MCF 10A (cell line): ENCODE data around the gene BICD1. TPM values are rescaled to one million over a fixed set of nuclear protein-coding genes. Genes with fewer than 3 reads are reported as not detected.
A peak's percentile ranks its signal among the peaks of the same experiment; 100 is the strongest.

Experiments
- BruUV-seq: library from RNA; stranded (reverse); fragments of 400-500 nt; replicated peaks from 2 replicates; lab custom pipeline; 2021; lab: Mats Ljungman, UMichigan
- CTCF ChIA-PET: fragments of 300-600 bp; sonication (Branson Sonifier 250); formaldehyde crosslinking; extraction: SDS; loops from one replicate; lab custom pipeline; 2021; ENCODE audit warnings: antibody characterized with exemption, inconsistent platforms; lab: Yijun Ruan, JAX
- POLR2A ChIA-PET: fragments of 300-600, 350-650 bp; sonication (Branson Sonifier 250); formaldehyde crosslinking; extraction: SDS; loops from one replicate; lab custom pipeline; 2020; ENCODE audit warnings: antibody characterized with exemption, inconsistent platforms; lab: Yijun Ruan, JAX
- DNase-seq: peaks from one replicate; pipeline ENCODE4 v3.0.0-alpha.2; 2018; ENCODE audit not compliant: unreplicated experiment
- H3K27ac Mint-ChIP-seq: one replicate; pipeline ENCODE4 v1.8.0; 2022; ENCODE audit warnings: mild to moderate bottlenecking, low read depth, mixed read lengths; ENCODE audit not compliant: unreplicated experiment
- H3K27me3 Mint-ChIP-seq: one replicate; pipeline ENCODE4 v1.8.0; 2022; ENCODE audit warnings: mixed read lengths; ENCODE audit not compliant: insufficient read depth, unreplicated experiment
- H3K36me3 Mint-ChIP-seq: one replicate; pipeline ENCODE4 v1.8.0; 2022; ENCODE audit warnings: mild to moderate bottlenecking, moderate library complexity, mixed read lengths; ENCODE audit not compliant: insufficient read depth, unreplicated experiment
- H3K4me1 Mint-ChIP-seq: one replicate; pipeline ENCODE4 v1.8.0; 2022; ENCODE audit warnings: mixed read lengths; ENCODE audit not compliant: insufficient read depth, unreplicated experiment
- H3K4me3 Mint-ChIP-seq: one replicate; pipeline ENCODE4 v1.8.0; 2022; ENCODE audit warnings: mild to moderate bottlenecking, moderate library complexity, mixed read lengths; ENCODE audit not compliant: unreplicated experiment
- H3K9me3 Mint-ChIP-seq: one replicate; pipeline ENCODE4 v1.8.0; 2022; ENCODE audit warnings: mixed read lengths; ENCODE audit not compliant: unreplicated experiment
- intact Hi-C: fragments of 100-400 bp; cut with micrococcal nuclease; formaldehyde crosslinking; loops from 2 replicates; pipeline ENCODE4 v1.14.1; 2022
- total RNA-seq: library from RNA; stranded (reverse); gene quantifications from 2 replicates; pipeline ENCODE4 v1.2.3, GENCODE V29; 2022
- TF ChIP-seq, protein P1 (sequence below): fragments of 200-600 bp; IDR thresholded peaks from one replicate; pipeline ENCODE4 v1.8.0; 2022; ENCODE audit warnings: antibody characterized with exemption, mild to moderate bottlenecking; ENCODE audit not compliant: unreplicated experiment

BICD1 gene
- total RNA-seq, 1 experiment from 2014 or later = 49.3 TPM

DNA sequence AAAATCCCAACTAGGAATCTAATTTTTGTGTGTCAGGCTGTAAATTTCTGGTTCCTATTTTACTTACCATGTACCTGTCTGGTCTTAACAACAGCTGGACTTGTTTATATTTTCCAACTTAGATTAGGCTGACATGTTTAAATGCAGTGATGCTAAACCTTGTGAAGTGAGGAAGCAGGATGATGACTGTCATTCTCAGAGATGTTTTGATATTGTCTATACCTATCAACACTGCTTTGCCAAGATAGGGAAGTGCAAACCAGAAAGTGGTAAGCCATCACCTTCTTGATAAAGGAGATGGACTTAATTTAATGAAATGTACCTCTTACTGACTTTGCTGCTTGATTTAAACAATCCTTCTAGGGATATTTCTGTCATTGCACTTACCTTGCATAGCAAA lies 2.1 kb downstream of the BICD1 start:
- TF ChIP-seq, protein P1, sequence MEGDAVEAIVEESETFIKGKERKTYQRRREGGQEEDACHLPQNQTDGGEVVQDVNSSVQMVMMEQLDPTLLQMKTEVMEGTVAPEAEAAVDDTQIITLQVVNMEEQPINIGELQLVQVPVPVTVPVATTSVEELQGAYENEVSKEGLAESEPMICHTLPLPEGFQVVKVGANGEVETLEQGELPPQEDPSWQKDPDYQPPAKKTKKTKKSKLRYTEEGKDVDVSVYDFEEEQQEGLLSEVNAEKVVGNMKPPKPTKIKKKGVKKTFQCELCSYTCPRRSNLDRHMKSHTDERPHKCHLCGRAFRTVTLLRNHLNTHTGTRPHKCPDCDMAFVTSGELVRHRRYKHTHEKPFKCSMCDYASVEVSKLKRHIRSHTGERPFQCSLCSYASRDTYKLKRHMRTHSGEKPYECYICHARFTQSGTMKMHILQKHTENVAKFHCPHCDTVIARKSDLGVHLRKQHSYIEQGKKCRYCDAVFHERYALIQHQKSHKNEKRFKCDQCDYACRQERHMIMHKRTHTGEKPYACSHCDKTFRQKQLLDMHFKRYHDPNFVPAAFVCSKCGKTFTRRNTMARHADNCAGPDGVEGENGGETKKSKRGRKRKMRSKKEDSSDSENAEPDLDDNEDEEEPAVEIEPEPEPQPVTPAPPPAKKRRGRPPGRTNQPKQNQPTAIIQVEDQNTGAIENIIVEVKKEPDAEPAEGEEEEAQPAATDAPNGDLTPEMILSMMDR = no peak
- peaks cover 23% of the 10 kb centered on the region for H3K4me1 Mint-ChIP-seq
- ChIA-PET POLR2A (interaction anchor here (0.6 to 1.0 kb wide), 3 partner anchors 8 to 622 kb away, joined by 3 to 5 read pairs (median 4); no protein-coding TSS in a partner anchor), CTCF (no interaction called here)
- H3K9me3 Mint-ChIP-seq = no peaks in the 10 kb centered on the region
- peak overlapping the region; percentile 81 for H3K4me3 Mint-ChIP-seq
- DNase-seq = no peak
- peaks cover 8% of the 10 kb centered on the region for H3K36me3 Mint-ChIP-seq
- peak overlapping the region; percentile 76 for H3K27ac Mint-ChIP-seq
- no peaks in the 10 kb centered on the region for H3K27me3 Mint-ChIP-seq
- intact Hi-C loops = loop anchor here (5.0 kb wide), 2 partner anchors 89 to 451 kb away; partner anchors contain the start of gene ETFBKMT
- no TSS peak for BruUV-seq

GRCh38 chr12:32110417-32110816 lies 3.8 kb downstream of the BICD1 start:
- Mint-ChIP-seq H3K36me3 (peaks cover 8% of the 10 kb centered on the region), H3K4me1 (peaks cover 26% of the 10 kb centered on the region), H3K9me3 (no peaks in the 10 kb centered on the region), H3K4me3 (no peak overlapping the region), H3K27ac (peak overlapping the region; percentile 16), H3K27me3 (no peaks in the 10 kb centered on the region)
- BruUV-seq = no TSS peak
- intact Hi-C loops = loop anchor here (10.0 kb wide), 1 partner anchor 344 kb away; no protein-coding TSS in a partner anchor
- TF ChIP-seq, protein P1 = no peak
- DNase-seq = no peak
- ChIA-PET POLR2A (interaction anchor here (0.9 kb wide), 1 partner anchor 10 kb away, joined by 4 read pairs; no protein-coding TSS in a partner anchor), CTCF (interaction anchor here (0.5 to 1.0 kb wide), 3 partner anchors 10 to 248 kb away, joined by 3 to 5 read pairs (median 4); no protein-coding TSS in a partner anchor)

- ChIA-PET CTCF (interaction anchor here (0.9 to 1.0 kb wide), 2 partner anchors 10 to 201 kb away, joined by 3 to 5 read pairs; no protein-coding TSS in a partner anchor), POLR2A (interaction anchor here (0.7 to 0.9 kb wide), 2 partner anchors 10 to 55 kb away, joined by 3 to 4 read pairs; no protein-coding TSS in a partner anchor)
- BruUV-seq = no TSS peak
- peaks cover 28% of the 10 kb centered on the region for H3K4me1 Mint-ChIP-seq
- TF ChIP-seq, protein P1 = no peak
- peaks cover 8% of the 10 kb centered on the region for H3K36me3 Mint-ChIP-seq
- no peak for DNase-seq
- intact Hi-C loops = loop anchor here (10.0 kb wide), 1 partner anchor 344 kb away; no protein-coding TSS in a partner anchor
- H3K4me3 Mint-ChIP-seq = no peak overlapping the region
- H3K9me3 Mint-ChIP-seq = no peaks in the 10 kb centered on the region
- no peak overlapping the region for H3K27ac Mint-ChIP-seq
- no peaks in the 10 kb centered on the region for H3K27me3 Mint-ChIP-seq
Measured at GRCh38 chr12:32110942-32111341, 4.3 kb downstream of the BICD1 start.

DNA sequence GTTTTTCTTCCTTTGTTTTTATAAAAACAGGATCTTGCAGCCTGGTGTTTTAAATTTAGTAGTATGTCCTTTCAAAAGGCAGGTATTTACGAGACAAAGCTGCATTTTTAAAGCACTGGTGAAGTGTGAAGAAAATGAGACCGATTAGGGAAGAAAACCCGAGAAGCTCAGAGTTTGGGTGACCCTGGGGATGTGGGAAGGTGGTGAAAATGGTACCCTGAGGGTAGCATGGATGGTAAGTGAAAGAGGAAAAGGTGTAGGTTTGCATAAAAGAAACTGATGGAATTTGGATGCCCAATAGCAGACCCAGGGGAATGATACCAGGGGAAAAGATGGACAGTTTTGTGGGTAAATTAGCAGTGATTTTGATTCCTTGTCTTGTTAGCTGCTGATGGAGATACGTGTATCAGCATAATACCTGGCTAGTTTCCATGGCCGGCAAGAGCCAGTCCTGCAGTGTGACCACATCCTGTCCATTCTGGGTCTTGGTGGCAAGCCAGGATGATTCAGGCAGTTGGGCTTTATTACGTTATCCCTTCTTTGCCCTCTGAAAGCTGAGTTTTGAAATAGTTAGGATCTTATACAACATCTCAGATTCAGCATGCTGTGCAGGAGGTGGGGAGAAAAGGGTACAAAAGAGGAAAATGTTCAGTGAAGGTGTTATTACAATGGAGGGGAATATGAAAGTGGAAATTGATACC lies 8.9 kb downstream of the BICD1 start:
- Mint-ChIP-seq H3K27ac (peak overlapping the region; percentile 59), H3K4me1 (peaks cover 26% of the 10 kb centered on the region), H3K4me3 (peak overlapping the region; percentile 5), H3K9me3 (no peaks in the 10 kb centered on the region), H3K27me3 (no peaks in the 10 kb centered on the region), H3K36me3 (no peaks in the 10 kb centered on the region)
- DNase-seq = peak; percentile 99
- TF ChIP-seq, protein P1 = no peak
- ChIA-PET POLR2A (interaction anchor here (0.6 to 2.6 kb wide), 7 partner anchors 9 to 194 kb away, joined by 3 to 42 read pairs (median 3); partner anchors contain the start of gene BICD1), CTCF (interaction anchor here (0.8 to 1.3 kb wide), 4 partner anchors 8 to 285 kb away, joined by 3 to 6 read pairs (median 4); no protein-coding TSS in a partner anchor)
- no TSS peak for BruUV-seq
- intact Hi-C loops = loop anchor here (10.0 kb wide), 1 partner anchor 339 kb away; no protein-coding TSS in a partner anchor
